ENCODE results near the gene PVALEF. TPM values are rescaled to one million over a fixed set of nuclear protein-coding genes. Genes with fewer than 3 reads are reported as not detected.

Gene PVALEF
- total and polyA plus RNA-seq, 2 of the 8 experiments (the other 6 are each of a cell fraction or from before 2014, with no cell fraction given): 0.03 TPM; not detected in 1

DNA sequence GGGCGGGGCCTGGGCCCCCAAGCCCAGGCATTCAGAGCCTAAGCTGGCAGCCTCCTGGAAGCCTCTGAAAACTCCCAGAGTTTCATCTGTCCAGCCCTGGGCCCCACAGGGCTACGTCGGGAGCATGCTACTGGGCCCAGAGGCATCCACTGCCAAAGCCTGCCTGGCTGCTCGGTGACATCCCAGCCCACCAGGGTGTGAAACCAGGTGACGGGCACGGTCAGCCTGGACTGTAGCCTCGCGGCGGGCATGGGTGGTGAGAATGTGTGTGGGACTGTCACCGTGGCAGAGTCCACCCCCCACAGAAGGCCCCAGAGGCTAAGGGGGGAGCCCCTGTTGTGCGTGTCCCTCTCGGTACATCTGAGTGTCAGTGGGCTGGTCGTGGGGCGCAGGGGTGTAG lies 26.3 kb downstream of the PVALEF start:
- H3K9me3 ChIP-seq (ENCODE audit: insufficient read depth in 2 of 2, low read depth in 1 of 2, low read length in 1 of 2): no peaks in the 10 kb centered on the region
- no peak overlapping the region for H3K4me2 ChIP-seq (ENCODE audit: insufficient read depth in 1 of 2, low read depth in 2 of 2, low read length in 2 of 2)
- H3K4me3 ChIP-seq (ENCODE audit: extremely low read depth in 1 of 4, insufficient read depth in 2 of 4, low read depth in 3 of 4, low read length in 4 of 4): no peak overlapping the region
- no peak overlapping the region for H3K18ac ChIP-seq (ENCODE audit: extremely low read depth, low read length)
- H3K27me3 ChIP-seq (replicated peaks in 1 of 4; ENCODE audit: control insufficient read depth in 3 of 4, extremely low read depth in 1 of 4, insufficient read depth in 3 of 4, low read length in 3 of 4): no peaks in the 10 kb centered on the region
- H3K23me2 ChIP-seq (ENCODE audit: low read depth, low read length): no peaks in the 10 kb centered on the region
- POLR2A ChIA-PET (ENCODE audit: partially characterized antibody): no interaction called here
- CTCF ChIA-PET (ENCODE audit: partially characterized antibody): interaction anchor here (0.8 to 3.2 kb wide), 3 partner anchors 9 to 62 kb away, joined by 3 to 25 read pairs (median 7); no protein-coding TSS in a partner anchor
- no peak overlapping the region for H3K27ac ChIP-seq (ENCODE audit: low read depth, low read length)
- no peaks in the 10 kb centered on the region for H3K79me2 ChIP-seq (ENCODE audit: control insufficient read depth in 1 of 2, insufficient read depth in 2 of 2, low read length in 2 of 2)
- H3K23ac ChIP-seq (ENCODE audit: insufficient read length): no peak overlapping the region
- H3K36me3 ChIP-seq (ENCODE audit: control insufficient read depth in 2 of 4, insufficient read depth in 4 of 4, low read length in 3 of 4): peaks cover 0 to 20% (median 3%) of the 10 kb centered on the region in 4 experiments; a peak in 3 of 8 replicates
- H3K14ac ChIP-seq (ENCODE audit: insufficient read length): no peak overlapping the region
- peak overlapping the region; percentile 51; the same call in 1 of the 2 replicates for H4K8ac ChIP-seq (ENCODE audit: extremely low read depth, insufficient read depth, low read length)
- H2BK15ac ChIP-seq (ENCODE audit: low read length): no peak overlapping the region
- H2BK5ac ChIP-seq (ENCODE audit: low read depth, low read length): no peak overlapping the region
- H4K20me1 ChIP-seq (replicated peaks in 1 of 2; ENCODE audit: control insufficient read depth in 1 of 2, insufficient read depth in 2 of 2, low read length in 2 of 2): peaks cover 0 to 2% of the 10 kb centered on the region in 2 experiments
- FAIRE-seq (no peak), DNase-seq (ENCODE audit: low read depth in 1 of 2, low spot score in 2 of 2) (no peak)
- H3K4ac ChIP-seq (replicated peaks; ENCODE audit: insufficient read length, low read depth, low read length): no peak overlapping the region
- H2BK20ac ChIP-seq (ENCODE audit: low read length): no peak overlapping the region
- H2AFZ ChIP-seq (ENCODE audit: low read length): no peak overlapping the region
- H2BK12ac ChIP-seq (ENCODE audit: low read depth, low read length): no peak overlapping the region
- no peak overlapping the region for H2BK120ac ChIP-seq (replicated peaks; ENCODE audit: low read depth, low read length)
- no peaks in the 10 kb centered on the region for H3K4me1 ChIP-seq (replicated peaks in 1 of 4; ENCODE audit: control insufficient read depth in 3 of 4, insufficient read depth in 4 of 4, low read length in 3 of 4)
- no peak overlapping the region for H4K91ac ChIP-seq (replicated peaks; ENCODE audit: insufficient read length, low read length)
- no peak overlapping the region for H3K9ac ChIP-seq (replicated peaks in 1 of 4; ENCODE audit: extremely low read depth in 1 of 4, low read depth in 3 of 4, low read length in 3 of 4)
- no peak overlapping the region for H4K5ac ChIP-seq (ENCODE audit: insufficient read length, low read depth, low read length)
- H2AK5ac ChIP-seq (ENCODE audit: low read depth, low read length): no peak overlapping the region
- H3K79me1 ChIP-seq (ENCODE audit: low read depth, low read length): no peaks in the 10 kb centered on the region
- 84% methylated on average over 14 of the region's 14 CpGs; no CpG with 5 or more reads in 1 of the 2 experiments for WGBS, 2 experiments (ENCODE audit: extremely low coverage in 1 of 2, insufficient coverage in 1 of 2, insufficient read length in 1 of 2, insufficient replicate concordance in 2 of 2, low coverage in 1 of 2, low lambda C conversion rate in 2 of 2, missing lambda C conversion rate in 1 of 2)
- no peak overlapping the region for H3K56ac ChIP-seq (replicated peaks; ENCODE audit: insufficient read length, low read depth, low read length)
